ENCODE results near the gene STXBP5. TPM values are rescaled to one million over a fixed set of nuclear protein-coding genes. Genes with fewer than 3 reads are reported as not detected.

Gene STXBP5
- total RNA-seq, 2 experiments from 2014 or later = 21.0 to 22.5 TPM

GRCh38 chr6:147194652-147195411 is 9.4 kb upstream of the STXBP5 start:
- Histone ChIP-seq H3K27me3 (ENCODE audit: control insufficient read depth in 1 of 2, insufficient read depth in 2 of 2, low read length in 2 of 2) (no peaks in the 10 kb centered on the region), H3K4me3 (ENCODE audit: low read length) (no peak overlapping the region), H3K27ac (ENCODE audit: low read depth in 1 of 2, low read length in 2 of 2) (no peak overlapping the region), H3K4me1 (ENCODE audit: insufficient read depth, low read length) (no peaks in the 10 kb centered on the region), H3K9me3 (ENCODE audit: control insufficient read depth in 1 of 2, insufficient read depth in 1 of 2, low read length in 2 of 2) (no peaks in the 10 kb centered on the region), H3K36me3 (ENCODE audit: insufficient read depth, low read length) (no peaks in the 10 kb centered on the region)
- Mint-ChIP-seq H3K27ac (no peak overlapping the region), H3K4me1 (ENCODE audit: low read depth) (peaks cover 7% of the 10 kb centered on the region), H3K4me3 (no peak overlapping the region), H3K9me3 (no peaks in the 10 kb centered on the region), H3K27me3 (no peaks in the 10 kb centered on the region), H3K36me3 (ENCODE audit: low read depth) (no peaks in the 10 kb centered on the region)
- no peak for TF ChIP-seq CTCF (IDR thresholded peaks at IDR 0.05)
- peak; percentile 26 for ATAC-seq (ENCODE audit: poor library complexity)
- POLR2A ChIA-PET = no interaction called here
- CTCF ChIA-PET = no interaction called here
- no peak for DNase-seq
- intact Hi-C loops (cut with DNase I, micrococcal nuclease) = loop anchor here in 1 of 2 experiments (5.0 kb wide), 2 partner anchors 32 to 93 kb away; no protein-coding TSS in a partner anchor

- no peak overlapping the region for H3K4me3 ChIP-seq (ENCODE audit: low read length)
- DNase-seq = no peak
- no peaks in the 10 kb centered on the region for H3K36me3 ChIP-seq (ENCODE audit: insufficient read depth, low read length)
- H3K27ac ChIP-seq (ENCODE audit: low read depth in 1 of 2, low read length in 2 of 2) = no peak overlapping the region
- H3K27ac Mint-ChIP-seq = no peak overlapping the region
- H3K27me3 ChIP-seq (ENCODE audit: control insufficient read depth in 1 of 2, insufficient read depth in 2 of 2, low read length in 2 of 2) = no peaks in the 10 kb centered on the region
- no peak for ATAC-seq (ENCODE audit: poor library complexity)
- no peaks in the 10 kb centered on the region for H3K27me3 Mint-ChIP-seq
- ChIA-PET CTCF (no interaction called here), POLR2A (no interaction called here)
- intact Hi-C loops (cut with DNase I, micrococcal nuclease) = loop anchor here in 1 of 2 experiments (5.0 kb wide), 1 partner anchor 93 kb away; no protein-coding TSS in a partner anchor
- no peaks in the 10 kb centered on the region for H3K4me1 ChIP-seq (ENCODE audit: insufficient read depth, low read length)
- no peak overlapping the region for H3K4me3 Mint-ChIP-seq
- H3K4me1 Mint-ChIP-seq (ENCODE audit: low read depth) = peaks cover 7% of the 10 kb centered on the region
- H3K36me3 Mint-ChIP-seq (ENCODE audit: low read depth) = no peaks in the 10 kb centered on the region
- TF ChIP-seq CTCF (IDR thresholded peaks at IDR 0.05) = no peak
- H3K9me3 ChIP-seq (ENCODE audit: control insufficient read depth in 1 of 2, insufficient read depth in 1 of 2, low read length in 2 of 2) = no peaks in the 10 kb centered on the region
- H3K9me3 Mint-ChIP-seq = no peaks in the 10 kb centered on the region
Observed at GRCh38 chr6:147195510-147195909, 8.7 kb upstream of the STXBP5 start.

- DNase-seq (no peak), ATAC-seq (ENCODE audit: poor library complexity) (no peak)
- Histone ChIP-seq H3K9me3 (ENCODE audit: control insufficient read depth in 1 of 2, insufficient read depth in 1 of 2, low read length in 2 of 2) (no peaks in the 10 kb centered on the region), H3K4me1 (ENCODE audit: insufficient read depth, low read length) (no peaks in the 10 kb centered on the region), H3K36me3 (ENCODE audit: insufficient read depth, low read length) (no peaks in the 10 kb centered on the region), H3K27ac (ENCODE audit: low read depth in 1 of 2, low read length in 2 of 2) (no peak overlapping the region), H3K27me3 (ENCODE audit: control insufficient read depth in 1 of 2, insufficient read depth in 2 of 2, low read length in 2 of 2) (no peaks in the 10 kb centered on the region), H3K4me3 (ENCODE audit: low read length) (no peak overlapping the region)
- ChIA-PET POLR2A (no interaction called here), CTCF (no interaction called here)
- Mint-ChIP-seq H3K27ac (no peak overlapping the region), H3K9me3 (no peaks in the 10 kb centered on the region), H3K4me3 (no peak overlapping the region), H3K36me3 (ENCODE audit: low read depth) (no peaks in the 10 kb centered on the region), H3K27me3 (no peaks in the 10 kb centered on the region), H3K4me1 (ENCODE audit: low read depth) (peaks cover 7% of the 10 kb centered on the region)
- TF ChIP-seq CTCF (IDR thresholded peaks at IDR 0.05) = no peak
- intact Hi-C loops (cut with DNase I, micrococcal nuclease) = loop anchor here in 1 of 2 experiments (5.0 kb wide), 1 partner anchor 94 kb away; no protein-coding TSS in a partner anchor
Observed at GRCh38 chr6:147195987-147196386, 8.2 kb upstream of the STXBP5 start.
